ENCODE results near the gene CHP2.

GRCh38 chr16:23728112-23728477 is 26.7 kb upstream of the CHP2 start:
- TF ChIP-seq POLR2A (IDR thresholded peaks at IDR 0.05; ENCODE audit: low read depth, low read length) (no peak), POLR2AphosphoS5 (IDR thresholded peaks at IDR 0.05; ENCODE audit: low read depth, low read length) (no peak), TAF1 (IDR thresholded peaks at IDR 0.05; ENCODE audit: borderline replicate concordance, low read depth, low read length) (no peak)

All from GM12892 (cell line).